ENCODE data around the gene GALNT1. TPM values are rescaled to one million over a fixed set of nuclear protein-coding genes. Genes with fewer than 3 reads are reported as not detected.

Gene GALNT1
- total and polyA plus RNA-seq, 9 of the 15 experiments (the other 6 are each of a cell fraction or from before 2014, with no cell fraction given): 14.4 to 54.1 (median 36.6) TPM

DNA sequence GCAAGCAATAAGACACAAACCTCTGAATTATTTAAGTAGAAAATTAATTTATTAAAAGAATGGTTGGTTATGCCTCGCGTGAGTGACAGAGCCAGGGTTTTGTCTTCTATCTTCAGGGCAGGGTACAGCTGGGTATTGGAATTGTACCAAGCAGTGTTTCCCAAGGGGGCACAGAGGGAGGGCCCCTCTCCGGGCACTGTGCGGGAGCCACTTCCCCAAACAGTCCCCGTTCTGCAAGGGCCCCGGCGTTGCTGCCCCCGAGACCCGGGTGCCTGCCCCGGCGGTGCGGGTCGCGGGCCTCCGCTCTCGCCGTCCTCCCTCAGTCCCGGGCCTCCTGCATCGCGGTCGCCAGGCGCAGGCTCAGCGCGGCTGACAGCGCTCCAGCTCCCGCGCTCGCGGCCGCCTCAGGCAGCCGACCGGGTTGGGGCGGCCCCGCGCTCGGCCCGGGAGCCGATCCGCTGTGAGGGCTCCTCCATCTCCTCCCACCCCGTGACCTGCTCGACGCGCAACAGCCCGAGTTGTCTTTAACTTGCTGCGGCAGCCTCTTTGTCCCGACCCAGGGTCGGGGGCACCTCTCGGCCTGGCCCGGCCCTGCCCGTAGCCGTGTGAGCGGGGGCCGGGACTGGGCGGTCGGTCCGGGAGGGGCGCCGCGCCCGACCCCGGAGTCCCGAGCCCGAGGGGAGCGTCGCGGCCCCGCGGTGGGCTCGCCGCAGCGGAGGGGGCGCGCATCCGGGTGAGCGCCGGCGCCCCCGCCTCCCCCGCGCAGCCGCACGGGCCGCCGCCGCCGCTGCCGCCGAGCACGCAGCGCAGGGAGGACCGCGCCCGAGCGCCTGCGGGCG is 620 bp upstream of the GALNT1 start:
- Histone ChIP-seq H3K4me1 (replicated peaks in 1 of 2; ENCODE audit: control insufficient read depth in 2 of 2, insufficient read depth in 2 of 2, low read length in 2 of 2) (peaks cover 14 to 21% of the 10 kb centered on the region in 2 experiments; a peak in 4 of 5 replicates), H4K20me1 (replicated peaks; ENCODE audit: control insufficient read depth, insufficient read depth, low read length) (no peaks in the 10 kb centered on the region), H3K4me3 (peak overlapping the region; percentile 69), H3K9me3 (replicated peaks; ENCODE audit: control insufficient read depth, insufficient read depth, low read depth, low read length) (0 out of 2 replicates have a peak, but pooled peaks cover 6% of the 10 kb centered on the region), H3K36me3 (ENCODE audit: control insufficient read depth, insufficient read depth, low read length) (no peaks in the 10 kb centered on the region), H2AFZ (ENCODE audit: low read depth, low read length) (peak overlapping the region; percentile 87), H3K9ac (ENCODE audit: insufficient read depth in 1 of 2, low read depth in 2 of 2, low read length in 2 of 2) (peak overlapping the region; percentile 72 to 92; a peak in 3 of 4 replicates), H3K27me3 (ENCODE audit: control insufficient read depth in 2 of 2, insufficient read depth in 2 of 2, low read length in 2 of 2) (no peaks in the 10 kb centered on the region; a peak in 1 of 5 replicates), H3K4me2 (ENCODE audit: insufficient read depth, low read length) (peak overlapping the region; percentile 75), H3K79me2 (ENCODE audit: control insufficient read depth, insufficient read depth, low read length) (peaks cover 14% of the 10 kb centered on the region), H3K9me1 (ENCODE audit: control insufficient read depth, insufficient read depth, low read length) (no peaks in the 10 kb centered on the region), H3K27ac (ENCODE audit: extremely low read depth, low read depth, low read length) (peak overlapping the region; percentile 65)
- FAIRE-seq (no peak), DNase-seq (ENCODE audit: extremely low read depth in 1 of 4, low spot score in 3 of 4) (peak; percentile 59 to 76 (median 67)), ATAC-seq (peak; percentile 89)
- WGBS (ENCODE audit: insufficient coverage, low coverage, missing lambda C conversion rate): 1% methylated on average over 73 of the region's 96 CpGs
- POLR2A ChIA-PET: interaction anchor here (0.6 to 1.1 kb wide), 4 partner anchors 13 to 168 kb away, joined by 3 to 4 read pairs (median 3); no protein-coding TSS in a partner anchor
- CTCF ChIA-PET (ENCODE audit: low intra/inter-chr PET ratio): interaction anchor here (0.6 kb wide), 1 partner anchor 701 kb away, joined by 4 read pairs; no protein-coding TSS in a partner anchor
- BruUV-seq (replicated peaks): TSS peak; percentile 84
- intact Hi-C loops (cut with micrococcal nuclease) (loop anchor here (5.0 kb wide), 1 partner anchor 174 kb away; no protein-coding TSS in a partner anchor), in situ Hi-C loops (cut with MboI) (no loop called here)
- no peak for TF ChIP-seq CC2D1A (IDR thresholded peaks at IDR 0.05)
- no peak for TF ChIP-seq SMARCA4 (IDR thresholded peaks at IDR 0.05)
- no peak for TF ChIP-seq ZNF354B (CRISPR knock-in tag; IDR thresholded peaks at IDR 0.05)
- TF ChIP-seq STAT5A (IDR thresholded peaks at IDR 0.05; ENCODE audit: borderline replicate concordance, low read length): no peak
- no peak for TF ChIP-seq ZKSCAN1 (IDR thresholded peaks at IDR 0.05; ENCODE audit: low read depth, low read length)
- no peak for TF ChIP-seq ZFP1 (CRISPR knock-in tag; IDR thresholded peaks at IDR 0.05)
- TF ChIP-seq, protein P1, sequence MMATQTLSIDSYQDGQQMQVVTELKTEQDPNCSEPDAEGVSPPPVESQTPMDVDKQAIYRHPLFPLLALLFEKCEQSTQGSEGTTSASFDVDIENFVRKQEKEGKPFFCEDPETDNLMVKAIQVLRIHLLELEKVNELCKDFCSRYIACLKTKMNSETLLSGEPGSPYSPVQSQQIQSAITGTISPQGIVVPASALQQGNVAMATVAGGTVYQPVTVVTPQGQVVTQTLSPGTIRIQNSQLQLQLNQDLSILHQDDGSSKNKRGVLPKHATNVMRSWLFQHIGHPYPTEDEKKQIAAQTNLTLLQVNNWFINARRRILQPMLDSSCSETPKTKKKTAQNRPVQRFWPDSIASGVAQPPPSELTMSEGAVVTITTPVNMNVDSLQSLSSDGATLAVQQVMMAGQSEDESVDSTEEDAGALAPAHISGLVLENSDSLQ (IDR thresholded peaks at IDR 0.05): peak; percentile 8; the same call in 1 of the 2 replicates
- no peak for TF ChIP-seq CBFB (CRISPR knock-in tag; IDR thresholded peaks at IDR 0.05)
- TF ChIP-seq BCOR (IDR thresholded peaks at IDR 0.05): no peak
- TF ChIP-seq TAL1 (IDR thresholded peaks at IDR 0.05): no peak
- TF ChIP-seq, protein P2, sequence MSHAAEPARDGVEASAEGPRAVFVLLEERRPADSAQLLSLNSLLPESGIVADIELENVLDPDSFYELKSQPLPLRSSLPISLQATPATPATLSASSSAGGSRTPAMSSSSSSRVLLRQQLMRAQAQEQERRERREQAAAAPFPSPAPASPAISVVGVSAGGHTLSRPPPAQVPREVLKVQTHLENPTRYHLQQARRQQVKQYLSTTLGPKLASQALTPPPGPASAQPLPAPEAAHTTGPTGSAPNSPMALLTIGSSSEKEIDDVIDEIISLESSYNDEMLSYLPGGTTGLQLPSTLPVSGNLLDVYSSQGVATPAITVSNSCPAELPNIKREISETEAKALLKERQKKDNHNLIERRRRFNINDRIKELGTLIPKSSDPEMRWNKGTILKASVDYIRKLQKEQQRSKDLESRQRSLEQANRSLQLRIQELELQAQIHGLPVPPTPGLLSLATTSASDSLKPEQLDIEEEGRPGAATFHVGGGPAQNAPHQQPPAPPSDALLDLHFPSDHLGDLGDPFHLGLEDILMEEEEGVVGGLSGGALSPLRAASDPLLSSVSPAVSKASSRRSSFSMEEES (CRISPR knock-in tag; IDR thresholded peaks at IDR 0.05): no peak
- TF ChIP-seq, protein P3, sequence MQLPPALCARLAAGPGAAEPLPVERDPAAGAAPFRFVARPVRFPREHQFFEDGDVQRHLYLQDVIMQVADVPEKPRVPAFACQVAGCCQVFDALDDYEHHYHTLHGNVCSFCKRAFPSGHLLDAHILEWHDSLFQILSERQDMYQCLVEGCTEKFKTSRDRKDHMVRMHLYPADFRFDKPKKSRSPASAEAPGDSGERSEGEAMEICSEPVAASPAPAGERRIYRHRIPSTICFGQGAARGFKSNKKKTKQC (CRISPR knock-in tag; IDR thresholded peaks at IDR 0.05): peak; percentile 23; the same call in 1 of the 2 replicates
- TF ChIP-seq ZBTB26 (CRISPR knock-in tag; IDR thresholded peaks at IDR 0.05): no peak
- peak; percentile 34; the same call in 1 of the 2 replicates for TF ChIP-seq KDM2B (CRISPR knock-in tag; IDR thresholded peaks at IDR 0.05)
- no peak for TF ChIP-seq MECOM (CRISPR knock-in tag; IDR thresholded peaks at IDR 0.05)
- TF ChIP-seq GATAD2B (IDR thresholded peaks at IDR 0.05; ENCODE audit: borderline replicate concordance): no peak
- TF ChIP-seq CEBPB (tag; IDR thresholded peaks at IDR 0.05): no peak
- TF ChIP-seq MED1 (CRISPR knock-in tag; IDR thresholded peaks at IDR 0.05; ENCODE audit: borderline replicate concordance): no peak
- TF ChIP-seq CAMTA2 (CRISPR knock-in tag; conservative IDR thresholded peaks at IDR 0.05): no peak
- no peak for TF ChIP-seq ZC3H11A (IDR thresholded peaks at IDR 0.05; ENCODE audit: low read depth, low read length)

Data from K562 (cell line).